Measurements from ENCODE around the gene NSFL1C.

NSFL1C gene

DNA sequence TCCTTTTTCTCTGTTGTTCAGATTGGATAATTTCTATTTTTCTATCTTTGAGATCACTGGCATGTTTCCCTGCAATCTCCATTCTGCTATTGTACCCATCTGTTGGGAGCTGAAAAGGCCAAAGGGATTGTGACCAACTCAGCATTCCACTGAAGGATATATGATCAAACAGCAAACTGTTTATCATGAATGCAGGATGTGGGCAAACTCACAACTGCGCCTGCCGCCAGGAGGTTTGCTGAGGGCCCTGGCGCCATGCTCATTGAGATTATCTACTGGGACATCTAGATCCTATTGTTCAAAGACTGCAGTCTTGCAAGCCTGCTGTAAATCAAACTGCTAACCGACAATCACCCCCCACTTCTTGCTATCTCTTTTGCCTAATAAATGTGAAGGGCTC is 69.9 kb downstream of the NSFL1C start:
- Histone ChIP-seq H3K4me1 (ENCODE audit: insufficient read depth, poor library complexity, severe bottlenecking) (peaks cover 19% of the 10 kb centered on the region), H3K36me3 (ENCODE audit: low read depth) (no peaks in the 10 kb centered on the region), H3K4me3 (ENCODE audit: severe bottlenecking) (no peak overlapping the region), H3K27me3 (ENCODE audit: insufficient read depth, poor library complexity, severe bottlenecking) (no peaks in the 10 kb centered on the region), H3K27ac (ENCODE audit: poor library complexity, severe bottlenecking) (peak overlapping the region; percentile 3), H3K9me3 (ENCODE audit: severe bottlenecking) (no peaks in the 10 kb centered on the region)
- DNase-seq (ENCODE audit: low spot score) (no peak), ATAC-seq (ENCODE audit: low read depth) (no peak)
- TF ChIP-seq, protein P1, sequence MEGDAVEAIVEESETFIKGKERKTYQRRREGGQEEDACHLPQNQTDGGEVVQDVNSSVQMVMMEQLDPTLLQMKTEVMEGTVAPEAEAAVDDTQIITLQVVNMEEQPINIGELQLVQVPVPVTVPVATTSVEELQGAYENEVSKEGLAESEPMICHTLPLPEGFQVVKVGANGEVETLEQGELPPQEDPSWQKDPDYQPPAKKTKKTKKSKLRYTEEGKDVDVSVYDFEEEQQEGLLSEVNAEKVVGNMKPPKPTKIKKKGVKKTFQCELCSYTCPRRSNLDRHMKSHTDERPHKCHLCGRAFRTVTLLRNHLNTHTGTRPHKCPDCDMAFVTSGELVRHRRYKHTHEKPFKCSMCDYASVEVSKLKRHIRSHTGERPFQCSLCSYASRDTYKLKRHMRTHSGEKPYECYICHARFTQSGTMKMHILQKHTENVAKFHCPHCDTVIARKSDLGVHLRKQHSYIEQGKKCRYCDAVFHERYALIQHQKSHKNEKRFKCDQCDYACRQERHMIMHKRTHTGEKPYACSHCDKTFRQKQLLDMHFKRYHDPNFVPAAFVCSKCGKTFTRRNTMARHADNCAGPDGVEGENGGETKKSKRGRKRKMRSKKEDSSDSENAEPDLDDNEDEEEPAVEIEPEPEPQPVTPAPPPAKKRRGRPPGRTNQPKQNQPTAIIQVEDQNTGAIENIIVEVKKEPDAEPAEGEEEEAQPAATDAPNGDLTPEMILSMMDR (IDR thresholded peaks at IDR 0.05; ENCODE audit: poor library complexity, severe bottlenecking), result no peak

DNA sequence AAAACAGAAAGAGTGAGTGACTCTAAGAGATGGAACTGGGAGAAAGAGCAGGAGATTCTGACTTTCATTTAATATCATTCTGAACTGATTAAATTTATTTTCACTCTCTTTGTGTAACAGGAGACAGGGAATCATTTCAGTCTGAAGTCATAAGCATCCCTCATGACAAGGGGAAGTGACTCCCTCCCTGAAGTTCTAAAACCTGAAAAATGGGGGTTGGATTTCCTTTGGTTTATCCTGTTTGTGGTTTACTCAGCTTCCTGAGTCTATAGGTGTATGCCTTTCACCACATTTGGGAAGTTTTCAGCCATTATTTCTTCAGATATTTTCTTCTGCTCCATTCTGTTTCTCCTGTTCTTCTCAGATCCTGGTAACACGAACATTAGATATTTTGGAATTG is 70.4 kb downstream of the NSFL1C start:
- TF ChIP-seq, protein P1 (IDR thresholded peaks at IDR 0.05; ENCODE audit: poor library complexity, severe bottlenecking), result no peak
- H3K36me3 ChIP-seq (ENCODE audit: low read depth), result peaks cover 3% of the 10 kb centered on the region; the same call in 1 of the 2 replicates
- ATAC-seq (ENCODE audit: low read depth), result no peak

DNA sequence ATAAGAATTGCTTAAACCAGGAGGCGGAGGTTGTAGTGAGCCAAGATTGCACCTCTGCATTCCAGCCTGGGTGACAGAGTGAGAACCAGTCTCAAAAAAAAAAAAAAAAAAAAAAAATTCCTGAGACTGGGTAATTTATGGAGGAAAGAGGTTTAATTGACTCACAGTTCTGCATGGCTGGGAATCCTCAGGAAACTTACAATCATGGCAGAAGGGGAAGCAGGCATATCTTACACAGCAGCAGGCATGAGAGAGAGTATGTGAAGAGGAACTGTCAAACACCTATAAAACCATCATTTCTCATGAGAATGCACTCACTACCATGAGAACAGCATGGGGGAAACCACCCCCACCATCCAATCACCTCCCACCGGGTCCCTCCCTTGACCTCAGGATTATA is 72.0 kb downstream of the NSFL1C start:
- no peak for DNase-seq (ENCODE audit: low spot score)
- H3K9me3 ChIP-seq (ENCODE audit: severe bottlenecking), result no peaks in the 10 kb centered on the region
- H3K4me1 ChIP-seq (ENCODE audit: insufficient read depth, poor library complexity, severe bottlenecking), result peaks cover 20% of the 10 kb centered on the region
- peaks cover 13% of the 10 kb centered on the region for H3K36me3 ChIP-seq (ENCODE audit: low read depth)
- H3K27ac ChIP-seq (ENCODE audit: poor library complexity, severe bottlenecking), result no peak overlapping the region
- ATAC-seq (ENCODE audit: low read depth), result no peak
- TF ChIP-seq, protein P1 (IDR thresholded peaks at IDR 0.05; ENCODE audit: poor library complexity, severe bottlenecking), result no peak
- H3K4me3 ChIP-seq (ENCODE audit: severe bottlenecking), result no peak overlapping the region
- no peaks in the 10 kb centered on the region for H3K27me3 ChIP-seq (ENCODE audit: insufficient read depth, poor library complexity, severe bottlenecking)

More for the DNA sequence above, 70.4 kb downstream of the NSFL1C start:
- H3K27me3 ChIP-seq (ENCODE audit: insufficient read depth, poor library complexity, severe bottlenecking), result no peaks in the 10 kb centered on the region
- H3K9me3 ChIP-seq (ENCODE audit: severe bottlenecking), result no peaks in the 10 kb centered on the region
- H3K4me3 ChIP-seq (ENCODE audit: severe bottlenecking), result no peak overlapping the region
- no peak for DNase-seq (ENCODE audit: low spot score)
- H3K4me1 ChIP-seq (ENCODE audit: insufficient read depth, poor library complexity, severe bottlenecking), result peaks cover 21% of the 10 kb centered on the region
- H3K27ac ChIP-seq (ENCODE audit: poor library complexity, severe bottlenecking), result peak overlapping the region; percentile 3

DNA sequence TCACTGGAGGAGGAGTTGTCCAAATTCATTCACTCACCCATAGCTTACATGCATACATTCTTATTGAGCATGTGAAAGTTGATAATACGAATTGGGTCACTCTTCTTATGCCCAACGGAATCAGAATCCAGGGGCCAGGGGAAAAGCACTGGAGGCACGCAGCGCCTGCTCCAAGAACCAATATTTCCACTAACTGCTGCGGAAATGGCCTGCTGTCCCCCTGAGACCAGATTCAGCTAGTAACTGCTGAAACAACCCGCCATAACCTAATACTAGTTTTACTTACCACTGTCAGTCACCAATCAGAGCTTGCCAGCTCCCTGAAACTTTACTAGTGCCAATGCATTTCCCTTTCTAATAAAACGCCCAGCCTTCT is 73.2 kb downstream of the NSFL1C start:
- Histone ChIP-seq H3K36me3 (ENCODE audit: low read depth) (peaks cover 22% of the 10 kb centered on the region), H3K27me3 (ENCODE audit: insufficient read depth, poor library complexity, severe bottlenecking) (no peaks in the 10 kb centered on the region), H3K4me1 (ENCODE audit: insufficient read depth, poor library complexity, severe bottlenecking) (peaks cover 19% of the 10 kb centered on the region), H3K9me3 (ENCODE audit: severe bottlenecking) (no peaks in the 10 kb centered on the region), H3K4me3 (ENCODE audit: severe bottlenecking) (peak overlapping the region; percentile 55), H3K27ac (ENCODE audit: poor library complexity, severe bottlenecking) (peak overlapping the region; percentile 67)
- ATAC-seq (ENCODE audit: low read depth) (no peak), DNase-seq (ENCODE audit: low spot score) (no peak)
- TF ChIP-seq, protein P1 (IDR thresholded peaks at IDR 0.05; ENCODE audit: poor library complexity, severe bottlenecking), result no peak

DNA sequence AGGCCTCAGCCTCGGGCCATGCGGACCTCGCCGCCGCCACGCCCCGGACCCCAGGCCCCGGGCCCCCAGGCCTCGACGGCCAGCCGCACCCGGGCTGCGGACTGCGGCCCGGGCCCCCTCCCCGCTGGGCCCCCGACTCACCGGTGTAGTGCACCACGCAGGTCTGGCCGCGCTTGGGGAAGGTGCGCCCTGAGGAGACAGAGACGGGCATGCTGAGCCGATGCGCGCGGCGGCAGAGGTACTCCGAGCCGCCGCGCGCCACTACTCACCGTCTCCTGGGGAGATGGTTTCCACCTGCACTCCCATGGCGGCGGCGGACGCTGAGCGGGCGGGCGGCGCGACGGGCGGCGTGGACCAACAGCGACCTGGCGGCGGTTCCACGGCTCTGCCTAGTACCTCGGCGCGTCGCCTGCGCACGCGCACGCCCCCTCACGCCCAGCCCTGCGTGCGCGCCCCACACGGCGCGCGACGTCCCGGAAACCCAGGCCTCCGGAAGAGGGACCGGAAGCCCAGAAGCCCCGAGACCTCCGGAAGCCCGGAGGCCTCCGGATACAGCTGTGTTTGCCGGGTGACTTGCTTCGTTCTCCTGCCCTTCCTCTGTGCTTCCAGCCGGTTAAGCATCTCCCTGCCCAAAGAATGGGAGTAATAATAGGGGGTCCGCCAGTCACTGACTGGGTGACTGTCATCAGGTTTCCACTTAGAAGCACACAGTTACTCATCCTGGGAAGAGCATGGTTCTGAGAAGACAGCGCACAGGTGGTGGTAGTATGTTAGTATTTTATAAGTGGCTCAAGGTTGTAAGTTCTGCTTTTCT is 73.7 kb downstream of the NSFL1C start, which contains the start of gene FKBP1A:
TSS of gene FKBP1A (minus strand) at position 362 of the 814 bp plus-strand sequence. CDS start at position 306, 56 bp downstream.
- TF ChIP-seq, protein P1 (IDR thresholded peaks at IDR 0.05; ENCODE audit: poor library complexity, severe bottlenecking), result peak; percentile 12
- Histone ChIP-seq H3K4me1 (ENCODE audit: insufficient read depth, poor library complexity, severe bottlenecking) (peaks cover 19% of the 10 kb centered on the region), H3K36me3 (ENCODE audit: low read depth) (peaks cover 25% of the 10 kb centered on the region), H3K27me3 (ENCODE audit: insufficient read depth, poor library complexity, severe bottlenecking) (no peaks in the 10 kb centered on the region), H3K9me3 (ENCODE audit: severe bottlenecking) (no peaks in the 10 kb centered on the region), H3K4me3 (ENCODE audit: severe bottlenecking) (peak within 1 kb of the TSS; percentile 55), H3K27ac (ENCODE audit: poor library complexity, severe bottlenecking) (peak within 1 kb of the TSS; percentile 67)
- ATAC-seq (ENCODE audit: low read depth) (peak; percentile 80), DNase-seq (ENCODE audit: low spot score) (peak; percentile 89)
